ENCODE measurements around the gene PCK2. TPM values are rescaled to one million over a fixed set of nuclear protein-coding genes. Genes with fewer than 3 reads are reported as not detected.

Gene PCK2
- total and polyA plus RNA-seq, 2 of the 13 experiments (the other 11 are each of a cell fraction or from before 2014, with no cell fraction given), result 129 to 272 TPM

- TF ChIP-seq KIAA2018 (CRISPR knock-in tag; IDR thresholded peaks at IDR 0.05; ENCODE audit: borderline replicate concordance) (peak; percentile 19; the same call in 1 of the 2 replicates), ZSCAN31 (CRISPR knock-in tag; IDR thresholded peaks at IDR 0.05; ENCODE audit: low read depth) (peak; percentile 61), BRCA1 (CRISPR knock-in tag; IDR thresholded peaks at IDR 0.05) (no peak; the same call in 1 of the 2 replicates), TSC22D2 (CRISPR knock-in tag; IDR thresholded peaks at IDR 0.05; ENCODE audit: borderline replicate concordance) (peak; percentile 79), ZNF451 (CRISPR knock-in tag; IDR thresholded peaks at IDR 0.05) (peak; percentile 97), ZNF740 (CRISPR knock-in tag; IDR thresholded peaks at IDR 0.05) (peak; percentile 66; the same call in 1 of the 2 replicates), KLF15 (CRISPR knock-in tag; IDR thresholded peaks at IDR 0.05; ENCODE audit: borderline replicate concordance) (peak; percentile 93), ZNF263 (CRISPR knock-in tag; IDR thresholded peaks at IDR 0.05) (peak; percentile 54; the same call in 1 of the 2 replicates), BCL6 (CRISPR knock-in tag; IDR thresholded peaks at IDR 0.05) (peak; percentile 57), ZEB1 (IDR thresholded peaks at IDR 0.05; ENCODE audit: insufficient replicate concordance, low read depth) (no peak), ZNF292 (CRISPR knock-in tag; IDR thresholded peaks at IDR 0.05; ENCODE audit: borderline replicate concordance, low read depth) (peak; percentile 92; the same call in 1 of the 2 replicates), MIXL1 (CRISPR knock-in tag; IDR thresholded peaks at IDR 0.05) (no peak; the same call in none of the 2 replicates), ZNF552 (CRISPR knock-in tag; IDR thresholded peaks at IDR 0.05; ENCODE audit: borderline replicate concordance) (no peak; the same call in 1 of the 2 replicates), ETV6 (CRISPR knock-in tag; conservative IDR thresholded peaks at IDR 0.05) (peak; percentile 93), ARID4A (CRISPR knock-in tag; IDR thresholded peaks at IDR 0.05; ENCODE audit: borderline replicate concordance) (no peak)
These were observed 41.9 kb downstream of the PCK2 start, which contains the start of gene PSME1 (continued) for GRCh38 chr14:24135834-24136683.
